HCT116 (cell line): ENCODE results near the gene NRIP2. TPM values are rescaled to one million over a fixed set of nuclear protein-coding genes. Genes with fewer than 3 reads are reported as not detected.

Experiments used
- ATAC-seq: fragments of 200-7000 bp; cut with Tn5 transposase; 2 replicates; pipeline ENCODE4 v1.9.1; 2020; ENCODE audit warnings: mild to moderate bottlenecking, moderate library complexity
- BruUV-seq: library from RNA; stranded (reverse); fragments of 400-500 nt; replicated peaks from 2 replicates; lab custom pipeline; 2021; lab: Mats Ljungman, UMichigan
- CTCF ChIA-PET: fragments of 300-600 bp; sonication (Branson Sonifier 250); formaldehyde crosslinking; loops from one replicate; lab custom pipeline; 2021; ENCODE audit warnings: antibody characterized with exemption; lab: Charles Lee
- POLR2A ChIA-PET: fragments of 300-600, 350-600 bp; sonication (Branson Sonifier 250); formaldehyde crosslinking; loops from one replicate; lab custom pipeline; 2021; ENCODE audit warnings: antibody characterized with exemption; lab: Charles Lee
- RAD21 ChIA-PET, 2 experiments: fragments of 300-600 bp; sonication (Branson Sonifier 250); formaldehyde crosslinking; loops; one replicate each; lab custom pipeline; 2023; ENCODE audit warnings: low total read pairs in 2 of 2; ENCODE audit not compliant: uncharacterized antibody in 2 of 2, unreplicated experiment in 2 of 2, low non-redundant PET in 1 of 2; lab: Charles Lee
- DNase-seq: peaks from one replicate; pipeline ENCODE4 v3.0.0-alpha.2; 2010; ENCODE audit warnings: low read depth, low spot score
- H2AFZ ChIP-seq: fragments of 200-600 bp; shearing (Covaris generic), sonication (generic); 2 replicates; pipeline ENCODE4 v1.6.1; 2017; ENCODE audit warnings: low read depth, mixed run types, mixed read lengths, antibody characterized with exemption, low read length; ENCODE audit not compliant: poor library complexity, severe bottlenecking
- H3K27ac ChIP-seq: 2 replicates; pipeline ENCODE4 v1.5.1; 2012; ENCODE audit warnings: low read depth, low read length
- H3K27me3 ChIP-seq: fragments of 200-600 bp; sonication (generic); 2 replicates; pipeline ENCODE4 v1.6.1; 2016; ENCODE audit warnings: mixed run types, low read length, mixed read lengths; ENCODE audit not compliant: insufficient read depth
- H3K36me3 ChIP-seq, 2 experiments: fragments of 200-500 bp in 1 of 2; fragments of 200-600 bp in 1 of 2; sonication (Bioruptor generic) in 1 of 2; sonication (generic) in 1 of 2; 2 replicates each; pipeline versions ENCODE4 v1.5.1 to v1.6.1; 2014 to 2016; ENCODE audit warnings: low read length in 2 of 2, inconsistent platforms in 1 of 2, mixed read lengths in 1 of 2, mixed run types in 1 of 2; ENCODE audit not compliant: insufficient read depth in 2 of 2, control insufficient read depth in 1 of 2
- H3K4me1 ChIP-seq, 2 experiments: fragments of 200-600 bp in 1 of 2; sonication (generic) in 1 of 2; 2 replicates each; pipeline versions ENCODE4 v1.5.1 to v1.6.1; 2012 to 2017; ENCODE audit warnings: low read length in 2 of 2, inconsistent platforms in 1 of 2, mild to moderate bottlenecking in 1 of 2, mixed read lengths in 1 of 2, mixed run types in 1 of 2, moderate library complexity in 1 of 2; ENCODE audit not compliant: insufficient read depth in 2 of 2, control insufficient read depth in 1 of 2
- H3K4me2 ChIP-seq: fragments of 200-600 bp; sonication (generic); 2 replicates; pipeline ENCODE4 v1.6.1; 2017; ENCODE audit warnings: mixed run types, low read length, mixed read lengths
- H3K4me3 ChIP-seq, 2 experiments: fragments of 200-600 bp in 1 of 2; sonication (generic) in 1 of 2; replicated peaks in 1 of 2; 2 replicates each; pipeline ENCODE4 v1.5.1; 2011 to 2016; ENCODE audit warnings: low read length in 2 of 2, control low read depth in 1 of 2, low read depth in 1 of 2, mild to moderate bottlenecking in 1 of 2, mixed read lengths in 1 of 2, mixed run types in 1 of 2
- H3K79me2 ChIP-seq: fragments of 200-600 bp; sonication (generic); 2 replicates; pipeline ENCODE4 v1.6.1; 2017; ENCODE audit warnings: mild to moderate bottlenecking, mixed run types, low read length, moderate library complexity, mixed read lengths; ENCODE audit not compliant: insufficient read depth
- H3K9ac ChIP-seq: fragments of 200-600 bp; sonication (generic); 2 replicates; pipeline ENCODE4 v1.6.1; 2016; ENCODE audit warnings: low read length, mixed read lengths
- H3K9me2 ChIP-seq: fragments of 200-600 bp; sonication (generic), shearing (Covaris generic); 2 replicates; pipeline ENCODE4 v1.6.1; 2017; ENCODE audit warnings: mixed run types, mild to moderate bottlenecking, moderate library complexity; ENCODE audit not compliant: insufficient read depth
- H3K9me3 ChIP-seq, 2 experiments: fragments of 200-500 bp in 1 of 2; fragments of 200-600 bp in 1 of 2; sonication (Bioruptor generic) in 1 of 2; sonication (generic) in 1 of 2; 2 replicates each; pipeline ENCODE4 v1.6.1; 2014 to 2017; ENCODE audit warnings: low read length in 2 of 2, mixed read lengths in 2 of 2, inconsistent platforms in 1 of 2, low read depth in 1 of 2, mild to moderate bottlenecking in 1 of 2, mixed run types in 1 of 2, moderate library complexity in 1 of 2; ENCODE audit not compliant: control insufficient read depth in 1 of 2, insufficient read depth in 1 of 2
- H4K20me1 ChIP-seq: fragments of 200-600 bp; sonication (generic), shearing (Covaris generic); 2 replicates; pipeline ENCODE4 v1.6.1; 2017; ENCODE audit warnings: mixed run types, mild to moderate bottlenecking, moderate library complexity; ENCODE audit not compliant: insufficient read depth
- CBX3 ChIP-seq: IDR thresholded peaks from 2 replicates; pipeline ENCODE4 v1.6.1; 2012; ENCODE audit warnings: low read depth
- CEBPB ChIP-seq: IDR thresholded peaks from 2 replicates; pipeline ENCODE4 v1.6.1; 2012; ENCODE audit warnings: low read depth
- EGR1 ChIP-seq: IDR thresholded peaks from 2 replicates; pipeline ENCODE4 v1.6.1; 2012; ENCODE audit warnings: low read depth
- ELF1 ChIP-seq: IDR thresholded peaks from 2 replicates; pipeline ENCODE4 v1.6.1; 2012; ENCODE audit warnings: low read depth, borderline replicate concordance
- EZH2 ChIP-seq: fragments of 200-600 bp; sonication (generic); IDR thresholded peaks from 2 replicates; pipeline ENCODE4 v1.6.1; 2017; ENCODE audit warnings: antibody characterized with exemption, mixed run types
- EZH2phosphoT487 ChIP-seq: fragments of 200-600 bp; IDR thresholded peaks from 2 replicates; pipeline ENCODE4 v1.6.1; 2018; ENCODE audit warnings: antibody characterized with exemption, borderline replicate concordance
- FOSL1 ChIP-seq: IDR thresholded peaks from 2 replicates; pipeline ENCODE4 v1.6.1; 2012; ENCODE audit warnings: low read depth
- JUND ChIP-seq: IDR thresholded peaks from 2 replicates; pipeline ENCODE4 v1.6.1; 2012
- MAX ChIP-seq: IDR thresholded peaks from 2 replicates; pipeline ENCODE4 v1.6.1; 2012
- POLR2A ChIP-seq: IDR thresholded peaks from 2 replicates; pipeline ENCODE4 v1.7.0; 2011; ENCODE audit warnings: borderline replicate concordance; ENCODE audit not compliant: insufficient read depth, insufficient read length; ENCODE audit errors: extremely low read depth
- POLR2AphosphoS5 ChIP-seq: IDR thresholded peaks from 2 replicates; pipeline ENCODE4 v1.6.1; 2011; ENCODE audit warnings: mild to moderate bottlenecking, low read depth, low read length, moderate library complexity
- RAD21 ChIP-seq: IDR thresholded peaks from 2 replicates; pipeline ENCODE4 v1.6.1; 2012; ENCODE audit warnings: low read depth, mild to moderate bottlenecking
- REST ChIP-seq: IDR thresholded peaks from 2 replicates; pipeline ENCODE4 v1.6.1; 2012; ENCODE audit warnings: low read depth
- SP1 ChIP-seq: IDR thresholded peaks from 2 replicates; pipeline ENCODE4 v1.6.1; 2012; ENCODE audit warnings: low read depth
- SRF ChIP-seq: IDR thresholded peaks from 2 replicates; pipeline ENCODE4 v1.6.1; 2012; ENCODE audit warnings: low read depth
- TCF7L2 ChIP-seq: IDR thresholded peaks from 2 replicates; pipeline ENCODE4 v1.7.0; 2011; ENCODE audit warnings: borderline replicate concordance, inconsistent platforms; ENCODE audit not compliant: insufficient read depth, insufficient read length; ENCODE audit errors: extremely low read depth
- YY1 ChIP-seq: IDR thresholded peaks from 2 replicates; pipeline ENCODE4 v1.6.1; 2011; ENCODE audit warnings: low read length, low read depth, moderate library complexity, mild to moderate bottlenecking; ENCODE audit not compliant: insufficient replicate concordance; ENCODE audit errors: extremely low read depth
- ZBTB33 ChIP-seq: IDR thresholded peaks from 2 replicates; pipeline ENCODE4 v1.6.1; 2011; ENCODE audit warnings: mild to moderate bottlenecking, low read length, moderate library complexity; ENCODE audit not compliant: insufficient replicate concordance; ENCODE audit errors: extremely low read depth
- ZNF274 ChIP-seq: fragments of 200-500 bp; sonication (Bioruptor generic); IDR thresholded peaks from 2 replicates; pipeline ENCODE4 v1.6.1; 2014; ENCODE audit warnings: mild to moderate bottlenecking, low read depth, low read length, inconsistent platforms
- intact Hi-C: fragments of 100-400 bp; cut with micrococcal nuclease; formaldehyde crosslinking; loops from 2 replicates; pipeline ENCODE4 v1.10.0; 2022
- total RNA-seq: library from RNA; stranded (reverse); gene quantifications from one replicate; pipeline ENCODE4 v1.2.1, GENCODE V29; 2021; ENCODE audit not compliant: unreplicated experiment

Gene NRIP2
- total RNA-seq, 1 experiment from 2014 or later = not detected

GRCh38 chr12:2842948-2843347 is 8.1 kb upstream of the NRIP2 start:
- RAD21 ChIA-PET = no interaction called here
- no peak overlapping the region for H3K9ac ChIP-seq
- no TSS peak for BruUV-seq

More at GRCh38 chr12:2842948-2843347, 8.1 kb upstream of the NRIP2 start:
- H3K27me3 ChIP-seq = no peaks in the 10 kb centered on the region
- ATAC-seq = no peak
- no peaks in the 10 kb centered on the region for H3K9me2 ChIP-seq
- no peaks in the 10 kb centered on the region for H3K4me1 ChIP-seq
- no peak for DNase-seq
- no peak overlapping the region for H3K4me2 ChIP-seq
- POLR2A ChIA-PET = no interaction called here
- peaks cover 3 to 4% of the 10 kb centered on the region in 2 experiments; a peak in 1 of 4 replicates for H3K36me3 ChIP-seq
- no peak overlapping the region for H3K4me3 ChIP-seq
- CTCF ChIA-PET = no interaction called here
- TF ChIP-seq EGR1 (no peak), SP1 (no peak), TCF7L2 (no peak), JUND (no peak), ZBTB33 (no peak), CBX3 (no peak), POLR2A (no peak), ELF1 (no peak), CEBPB (no peak), RAD21 (no peak), EZH2 (no peak), REST (no peak), ZNF274 (no peak), SRF (no peak), FOSL1 (no peak), EZH2phosphoT487 (no peak), MAX (no peak), YY1 (no peak), POLR2AphosphoS5 (no peak)
- intact Hi-C loops = no loop called here
- H3K79me2 ChIP-seq = no peaks in the 10 kb centered on the region
- no peaks in the 10 kb centered on the region for H4K20me1 ChIP-seq
- H2AFZ ChIP-seq = no peak overlapping the region
- H3K9me3 ChIP-seq = no peaks in the 10 kb centered on the region
- H3K27ac ChIP-seq = no peak overlapping the region
